HepG2 (cell line): ENCODE measurements around the gene CKAP5. TPM values are rescaled to one million over a fixed set of nuclear protein-coding genes. Genes with fewer than 3 reads are reported as not detected.

Experiments
- AGO2 ChIP-seq: fragments of 200-400 bp; formaldehyde crosslinking; optimal IDR thresholded peaks from 2 replicates; pipeline ENCODE3; 2017; ENCODE audit warnings: mild to moderate bottlenecking, low read depth, low read length, moderate library complexity
- EED ChIP-seq: sonication (generic); formaldehyde crosslinking; IDR thresholded peaks from 2 replicates; pipeline ENCODE4 v1.5.0; 2020; ENCODE audit warnings: mild to moderate bottlenecking, missing genetic modification reagents
- KAT7 ChIP-seq: IDR thresholded peaks from 2 replicates; pipeline ENCODE4 v1.6.1; 2018; ENCODE audit warnings: borderline replicate concordance, missing compliant biosample characterization
- PAWR ChIP-seq: sonication (generic); formaldehyde crosslinking; IDR thresholded peaks from 2 replicates; pipeline ENCODE4 v1.4.0; 2020; ENCODE audit warnings: missing genetic modification reagents, mild to moderate bottlenecking, borderline replicate concordance
- SMAD1 ChIP-seq: sonication (generic); formaldehyde crosslinking; IDR thresholded peaks from 2 replicates; pipeline ENCODE4 v1.4.0; 2020; ENCODE audit warnings: missing genetic modification reagents, low read depth, mild to moderate bottlenecking, borderline replicate concordance
- TEAD3 ChIP-seq: optimal IDR thresholded peaks from 2 replicates; pipeline ENCODE3; 2016; ENCODE audit warnings: borderline replicate concordance
- WIZ ChIP-seq: sonication (generic); formaldehyde crosslinking; IDR thresholded peaks from 2 replicates; pipeline ENCODE4 v1.5.1; 2020; ENCODE audit warnings: mild to moderate bottlenecking, missing genetic modification reagents
- ZFX ChIP-seq: sonication (generic); formaldehyde crosslinking; IDR thresholded peaks from 2 replicates; pipeline ENCODE4 v1.4.0; 2020; ENCODE audit warnings: mild to moderate bottlenecking, low read depth, missing genetic modification reagents, moderate library complexity
- ZNF160 ChIP-seq: sonication (generic); formaldehyde crosslinking; IDR thresholded peaks from 2 replicates; pipeline ENCODE4 v1.8.0; 2022; ENCODE audit warnings: mild to moderate bottlenecking, inconsistent platforms, missing genetic modification reagents
- ZNF317 ChIP-seq: sonication (generic); formaldehyde crosslinking; IDR thresholded peaks from 2 replicates; pipeline ENCODE4 v1.5.0; 2020; ENCODE audit warnings: mild to moderate bottlenecking, missing genetic modification reagents
- ZNF335 ChIP-seq: sonication (generic); formaldehyde crosslinking; IDR thresholded peaks from 2 replicates; pipeline ENCODE4 v1.4.0; 2020; ENCODE audit warnings: missing genetic modification reagents
- ZNF556 ChIP-seq: sonication (generic); formaldehyde crosslinking; IDR thresholded peaks from 2 replicates; pipeline ENCODE4 v1.4.0; 2020; ENCODE audit warnings: mild to moderate bottlenecking, missing genetic modification reagents, borderline replicate concordance
- ZNF589 ChIP-seq: sonication (generic); formaldehyde crosslinking; conservative IDR thresholded peaks from 2 replicates; pipeline ENCODE4 v1.8.0; 2022; ENCODE audit warnings: mild to moderate bottlenecking, moderate library complexity, missing genetic modification reagents
- ZNF777 ChIP-seq: sonication (generic); formaldehyde crosslinking; IDR thresholded peaks from 2 replicates; pipeline ENCODE4 v1.4.0; 2020; ENCODE audit warnings: missing genetic modification reagents
- ZNF879 ChIP-seq: sonication (generic); formaldehyde crosslinking; IDR thresholded peaks from 2 replicates; pipeline ENCODE4 v1.8.1; 2023; ENCODE audit warnings: missing genetic modification reagents
- polyA plus RNA-seq, 8 experiments: library from polyadenylated mRNA; depleted of rRNA in 3 of 8; stranded (reverse) in 7 of 8; unstranded in 1 of 8; fragments of >200 nt; fragmentation: Illumina TruSeq in 4 of 8; extraction: Trizol in 4 of 8; gene quantifications; 2 replicates each; pipeline versions ENCODE4 v1.2.1 to v1.2.3, GENCODE V29; 2011 to 2016; ENCODE audit warnings: low read depth in 4 of 8, missing spikeins in 1 of 8, mixed read lengths in 1 of 8; ENCODE audit not compliant: insufficient read depth in 1 of 8
- total RNA-seq, 5 experiments: library from RNA; depleted of rRNA; stranded (reverse); fragments of >200 nt; fragmentation: Illumina TruSeq; extraction: Trizol; gene quantifications; 2 replicates each; pipeline ENCODE4 v1.2.3, GENCODE V29; 2016; ENCODE audit warnings: low read depth in 1 of 5
- TF ChIP-seq, protein P1 (sequence below): sonication (generic); formaldehyde crosslinking; IDR thresholded peaks from 2 replicates; pipeline ENCODE4 v1.5.1; 2020; ENCODE audit warnings: missing genetic modification reagents, mild to moderate bottlenecking, borderline replicate concordance
- TF ChIP-seq, protein P2 (sequence below): IDR thresholded peaks from 2 replicates; pipeline ENCODE4 v1.6.1; 2016; ENCODE audit warnings: mild to moderate bottlenecking, missing biosample characterization, missing genetic modification reagents
- TF ChIP-seq, protein P3 (sequence below): sonication (generic); formaldehyde crosslinking; IDR thresholded peaks from 2 replicates; pipeline ENCODE4 v1.5.0; 2020; ENCODE audit warnings: missing genetic modification reagents, mild to moderate bottlenecking, borderline replicate concordance
- TF ChIP-seq, protein P4 (sequence below): sonication (generic); formaldehyde crosslinking; IDR thresholded peaks from 2 replicates; pipeline ENCODE4 v1.5.1; 2020; ENCODE audit warnings: mild to moderate bottlenecking, missing genetic modification reagents, moderate library complexity
- TF ChIP-seq, protein P5 (sequence below): sonication (generic); formaldehyde crosslinking; IDR thresholded peaks from 2 replicates; pipeline ENCODE4 v1.5.1; 2020; ENCODE audit warnings: mild to moderate bottlenecking, missing genetic modification reagents, moderate library complexity

Gene CKAP5
- total and polyA plus RNA-seq, 2 of the 13 experiments (the other 11 are each of a cell fraction or from before 2014, with no cell fraction given) = 79.2 to 103 TPM

DNA sequence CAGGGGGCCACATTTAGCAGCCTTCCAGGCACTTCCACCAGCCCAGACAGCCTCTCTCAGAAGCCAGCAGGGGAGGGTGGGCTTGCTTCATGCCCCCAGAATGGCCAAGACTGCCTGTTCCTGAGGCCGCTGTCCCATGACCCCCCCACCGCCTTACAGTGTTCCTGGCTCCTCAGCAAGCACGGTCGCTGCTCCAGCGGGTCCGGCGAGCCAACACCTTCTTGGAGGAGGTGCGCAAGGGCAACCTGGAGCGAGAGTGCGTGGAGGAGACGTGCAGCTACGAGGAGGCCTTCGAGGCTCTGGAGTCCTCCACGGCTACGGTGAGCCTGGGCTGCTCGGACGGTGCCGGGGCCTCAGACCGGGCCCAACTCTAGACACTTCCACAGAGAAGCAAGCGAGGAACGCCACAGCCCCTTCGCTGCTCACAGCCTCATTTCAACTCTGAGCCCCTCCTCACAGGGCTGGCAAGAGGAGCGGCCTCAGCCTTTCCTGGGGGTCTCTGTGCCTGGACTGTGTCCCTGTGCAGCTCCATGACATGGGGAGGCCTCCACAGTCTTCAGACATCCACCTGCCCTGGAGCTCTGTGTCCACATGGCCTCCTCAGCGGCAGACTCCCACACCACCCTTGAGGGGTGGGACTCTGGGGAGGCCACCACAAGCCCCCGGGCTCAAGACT lies 126.4 kb downstream of the CKAP5 start (continued):
- TF ChIP-seq TEAD3 (CRISPR knock-in tag) (peak; percentile 40), ZFX (CRISPR knock-in tag) (peak; percentile 72), ZNF160 (0 out of 2 replicates have a peak, but pooled peaks have one; percentile 2), ZNF589 (CRISPR knock-in tag) (0 out of 2 replicates have a peak, but pooled peaks have one; percentile 3), WIZ (no peak), SMAD1 (CRISPR knock-in tag) (0 out of 2 replicates have a peak, but pooled peaks have one; percentile 24), KAT7 (CRISPR knock-in tag) (peak; percentile 97; the same call in 1 of the 2 replicates), ZNF777 (CRISPR knock-in tag) (no peak), ZNF335 (CRISPR knock-in tag) (peak; percentile 19; the same call in 1 of the 2 replicates), AGO2 (peak; percentile 99), ZNF317 (CRISPR knock-in tag) (0 out of 2 replicates have a peak, but pooled peaks have one; percentile 15), EED (CRISPR knock-in tag) (peak; percentile 26; the same call in 1 of the 2 replicates), PAWR (CRISPR knock-in tag) (peak; percentile 80; the same call in 1 of the 2 replicates), ZNF556 (no peak), ZNF879 (CRISPR knock-in tag) (no peak)
- TF ChIP-seq, protein P1, sequence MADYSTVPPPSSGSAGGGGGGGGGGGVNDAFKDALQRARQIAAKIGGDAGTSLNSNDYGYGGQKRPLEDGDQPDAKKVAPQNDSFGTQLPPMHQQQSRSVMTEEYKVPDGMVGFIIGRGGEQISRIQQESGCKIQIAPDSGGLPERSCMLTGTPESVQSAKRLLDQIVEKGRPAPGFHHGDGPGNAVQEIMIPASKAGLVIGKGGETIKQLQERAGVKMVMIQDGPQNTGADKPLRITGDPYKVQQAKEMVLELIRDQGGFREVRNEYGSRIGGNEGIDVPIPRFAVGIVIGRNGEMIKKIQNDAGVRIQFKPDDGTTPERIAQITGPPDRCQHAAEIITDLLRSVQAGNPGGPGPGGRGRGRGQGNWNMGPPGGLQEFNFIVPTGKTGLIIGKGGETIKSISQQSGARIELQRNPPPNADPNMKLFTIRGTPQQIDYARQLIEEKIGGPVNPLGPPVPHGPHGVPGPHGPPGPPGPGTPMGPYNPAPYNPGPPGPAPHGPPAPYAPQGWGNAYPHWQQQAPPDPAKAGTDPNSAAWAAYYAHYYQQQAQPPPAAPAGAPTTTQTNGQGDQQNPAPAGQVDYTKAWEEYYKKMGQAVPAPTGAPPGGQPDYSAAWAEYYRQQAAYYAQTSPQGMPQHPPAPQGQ (CRISPR knock-in tag) = 0 out of 2 replicates have a peak, but pooled peaks have one; percentile 75
- TF ChIP-seq, protein P2, sequence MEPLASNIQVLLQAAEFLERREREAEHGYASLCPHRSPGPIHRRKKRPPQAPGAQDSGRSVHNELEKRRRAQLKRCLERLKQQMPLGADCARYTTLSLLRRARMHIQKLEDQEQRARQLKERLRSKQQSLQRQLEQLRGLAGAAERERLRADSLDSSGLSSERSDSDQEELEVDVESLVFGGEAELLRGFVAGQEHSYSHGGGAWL (CRISPR knock-in tag) = peak; percentile 36
- TF ChIP-seq, protein P3, sequence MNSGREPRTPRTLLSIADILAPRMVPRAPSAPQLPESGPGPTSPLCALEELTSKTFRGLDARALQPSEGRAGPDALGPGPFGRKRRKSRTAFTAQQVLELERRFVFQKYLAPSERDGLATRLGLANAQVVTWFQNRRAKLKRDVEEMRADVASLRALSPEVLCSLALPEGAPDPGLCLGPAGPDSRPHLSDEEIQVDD = 0 out of 2 replicates have a peak, but pooled peaks have one; percentile 22
- TF ChIP-seq, protein P4, sequence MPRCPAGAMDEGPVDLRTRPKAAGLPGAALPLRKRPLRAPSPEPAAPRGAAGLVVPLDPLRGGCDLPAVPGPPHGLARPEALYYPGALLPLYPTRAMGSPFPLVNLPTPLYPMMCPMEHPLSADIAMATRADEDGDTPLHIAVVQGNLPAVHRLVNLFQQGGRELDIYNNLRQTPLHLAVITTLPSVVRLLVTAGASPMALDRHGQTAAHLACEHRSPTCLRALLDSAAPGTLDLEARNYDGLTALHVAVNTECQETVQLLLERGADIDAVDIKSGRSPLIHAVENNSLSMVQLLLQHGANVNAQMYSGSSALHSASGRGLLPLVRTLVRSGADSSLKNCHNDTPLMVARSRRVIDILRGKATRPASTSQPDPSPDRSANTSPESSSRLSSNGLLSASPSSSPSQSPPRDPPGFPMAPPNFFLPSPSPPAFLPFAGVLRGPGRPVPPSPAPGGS (CRISPR knock-in tag) = peak; percentile 54
- TF ChIP-seq, protein P5, sequence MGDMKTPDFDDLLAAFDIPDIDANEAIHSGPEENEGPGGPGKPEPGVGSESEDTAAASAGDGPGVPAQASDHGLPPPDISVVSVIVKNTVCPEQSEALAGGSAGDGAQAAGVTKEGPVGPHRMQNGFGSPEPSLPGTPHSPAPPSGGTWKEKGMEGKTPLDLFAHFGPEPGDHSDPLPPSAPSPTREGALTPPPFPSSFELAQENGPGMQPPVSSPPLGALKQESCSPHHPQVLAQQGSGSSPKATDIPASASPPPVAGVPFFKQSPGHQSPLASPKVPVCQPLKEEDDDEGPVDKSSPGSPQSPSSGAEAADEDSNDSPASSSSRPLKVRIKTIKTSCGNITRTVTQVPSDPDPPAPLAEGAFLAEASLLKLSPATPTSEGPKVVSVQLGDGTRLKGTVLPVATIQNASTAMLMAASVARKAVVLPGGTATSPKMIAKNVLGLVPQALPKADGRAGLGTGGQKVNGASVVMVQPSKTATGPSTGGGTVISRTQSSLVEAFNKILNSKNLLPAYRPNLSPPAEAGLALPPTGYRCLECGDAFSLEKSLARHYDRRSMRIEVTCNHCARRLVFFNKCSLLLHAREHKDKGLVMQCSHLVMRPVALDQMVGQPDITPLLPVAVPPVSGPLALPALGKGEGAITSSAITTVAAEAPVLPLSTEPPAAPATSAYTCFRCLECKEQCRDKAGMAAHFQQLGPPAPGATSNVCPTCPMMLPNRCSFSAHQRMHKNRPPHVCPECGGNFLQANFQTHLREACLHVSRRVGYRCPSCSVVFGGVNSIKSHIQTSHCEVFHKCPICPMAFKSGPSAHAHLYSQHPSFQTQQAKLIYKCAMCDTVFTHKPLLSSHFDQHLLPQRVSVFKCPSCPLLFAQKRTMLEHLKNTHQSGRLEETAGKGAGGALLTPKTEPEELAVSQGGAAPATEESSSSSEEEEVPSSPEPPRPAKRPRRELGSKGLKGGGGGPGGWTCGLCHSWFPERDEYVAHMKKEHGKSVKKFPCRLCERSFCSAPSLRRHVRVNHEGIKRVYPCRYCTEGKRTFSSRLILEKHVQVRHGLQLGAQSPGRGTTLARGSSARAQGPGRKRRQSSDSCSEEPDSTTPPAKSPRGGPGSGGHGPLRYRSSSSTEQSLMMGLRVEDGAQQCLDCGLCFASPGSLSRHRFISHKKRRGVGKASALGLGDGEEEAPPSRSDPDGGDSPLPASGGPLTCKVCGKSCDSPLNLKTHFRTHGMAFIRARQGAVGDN = peak; percentile 91
